ENCODE results near the gene SRPRB. TPM values are rescaled to one million over a fixed set of nuclear protein-coding genes. Genes with fewer than 3 reads are reported as not detected.

Gene SRPRB
- total RNA-seq, 1 experiment from 2014 or later, result 113 TPM

DNA sequence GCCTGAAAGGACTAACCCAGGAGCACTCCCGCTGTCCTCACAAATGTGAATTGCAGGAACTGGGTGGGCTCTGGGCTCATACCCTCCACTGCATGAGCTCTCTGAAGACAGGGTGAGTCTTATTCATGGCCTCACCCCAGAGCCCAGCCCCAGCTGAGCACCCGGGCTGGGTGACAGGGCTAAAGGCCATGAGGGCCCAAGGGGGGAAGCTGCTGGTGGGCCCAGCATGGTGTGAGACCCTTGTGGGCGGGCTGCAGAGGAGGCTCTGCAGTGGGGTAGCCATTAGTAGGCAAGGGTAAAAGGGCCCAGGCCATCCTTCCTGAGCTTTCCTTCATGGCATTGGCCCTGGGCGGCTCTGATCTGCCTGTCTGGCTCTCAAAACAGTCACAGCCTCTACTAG lies 30.3 kb downstream of the SRPRB start:
- DNase-seq, result no peak
- no TSS peak for BruUV-seq (replicated peaks)
- Mint-ChIP-seq H3K27ac (ENCODE audit: unreplicated experiment) (no peak overlapping the region), H3K4me3 (ENCODE audit: low read depth, unreplicated experiment) (no peak overlapping the region), H3K27me3 (ENCODE audit: unreplicated experiment) (peaks cover 26% of the 10 kb centered on the region), H3K9me3 (ENCODE audit: low read depth, unreplicated experiment) (no peaks in the 10 kb centered on the region), H3K4me1 (ENCODE audit: low read depth, unreplicated experiment) (no peaks in the 10 kb centered on the region), H3K36me3 (ENCODE audit: insufficient read depth, unreplicated experiment) (no peaks in the 10 kb centered on the region)
- CTCF ChIA-PET, result no interaction called here
- TF ChIP-seq, protein P1, sequence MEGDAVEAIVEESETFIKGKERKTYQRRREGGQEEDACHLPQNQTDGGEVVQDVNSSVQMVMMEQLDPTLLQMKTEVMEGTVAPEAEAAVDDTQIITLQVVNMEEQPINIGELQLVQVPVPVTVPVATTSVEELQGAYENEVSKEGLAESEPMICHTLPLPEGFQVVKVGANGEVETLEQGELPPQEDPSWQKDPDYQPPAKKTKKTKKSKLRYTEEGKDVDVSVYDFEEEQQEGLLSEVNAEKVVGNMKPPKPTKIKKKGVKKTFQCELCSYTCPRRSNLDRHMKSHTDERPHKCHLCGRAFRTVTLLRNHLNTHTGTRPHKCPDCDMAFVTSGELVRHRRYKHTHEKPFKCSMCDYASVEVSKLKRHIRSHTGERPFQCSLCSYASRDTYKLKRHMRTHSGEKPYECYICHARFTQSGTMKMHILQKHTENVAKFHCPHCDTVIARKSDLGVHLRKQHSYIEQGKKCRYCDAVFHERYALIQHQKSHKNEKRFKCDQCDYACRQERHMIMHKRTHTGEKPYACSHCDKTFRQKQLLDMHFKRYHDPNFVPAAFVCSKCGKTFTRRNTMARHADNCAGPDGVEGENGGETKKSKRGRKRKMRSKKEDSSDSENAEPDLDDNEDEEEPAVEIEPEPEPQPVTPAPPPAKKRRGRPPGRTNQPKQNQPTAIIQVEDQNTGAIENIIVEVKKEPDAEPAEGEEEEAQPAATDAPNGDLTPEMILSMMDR (IDR thresholded peaks at IDR 0.05; ENCODE audit: unreplicated experiment), result no peak
- intact Hi-C loops (cut with micrococcal nuclease; ENCODE audit: unreplicated experiment), result no loop called here

DNA sequence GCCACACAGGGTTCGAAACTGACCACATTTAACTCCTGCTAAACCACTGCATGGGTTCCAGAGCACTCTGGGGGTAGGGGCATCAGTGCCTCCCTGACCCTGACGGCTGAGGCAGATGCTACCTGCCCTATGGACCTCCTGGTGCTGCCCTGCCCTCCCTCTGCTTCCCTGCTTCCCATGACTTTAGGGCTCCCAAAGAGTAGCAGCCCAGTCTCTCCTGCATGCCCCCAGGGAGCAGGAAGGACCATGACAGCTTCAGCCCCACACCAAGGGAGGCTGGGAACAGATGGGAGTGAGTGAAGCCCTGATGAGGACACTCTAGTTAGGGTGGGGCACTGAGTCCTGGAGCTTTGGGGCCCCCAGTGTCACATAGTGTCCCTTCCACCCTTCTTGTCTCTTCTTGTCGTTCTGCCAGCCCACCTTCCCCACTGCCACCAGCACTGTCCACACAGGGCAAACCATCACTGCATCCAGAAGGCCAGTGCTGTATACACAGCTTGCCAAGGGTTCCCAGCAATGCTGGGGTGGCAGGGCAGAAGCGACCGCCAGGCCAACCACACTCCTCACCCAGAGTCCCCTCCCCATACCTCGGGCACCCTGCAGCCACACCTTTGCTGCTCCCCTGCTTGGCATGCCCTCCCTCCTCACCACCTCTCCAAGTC lies 31.0 kb downstream of the SRPRB start:
- Mint-ChIP-seq H3K27ac (ENCODE audit: unreplicated experiment) (no peak overlapping the region), H3K4me1 (ENCODE audit: low read depth, unreplicated experiment) (no peaks in the 10 kb centered on the region), H3K9me3 (ENCODE audit: low read depth, unreplicated experiment) (no peaks in the 10 kb centered on the region), H3K27me3 (ENCODE audit: unreplicated experiment) (peaks cover 26% of the 10 kb centered on the region), H3K4me3 (ENCODE audit: low read depth, unreplicated experiment) (no peak overlapping the region), H3K36me3 (ENCODE audit: insufficient read depth, unreplicated experiment) (no peaks in the 10 kb centered on the region)
- no peak for DNase-seq
- CTCF ChIA-PET, result interaction anchor here (0.6 kb wide), 1 partner anchor 135 kb away, joined by 3 read pairs; no protein-coding TSS in a partner anchor
- TF ChIP-seq, protein P1 (IDR thresholded peaks at IDR 0.05; ENCODE audit: unreplicated experiment), result no peak
- intact Hi-C loops (cut with micrococcal nuclease; ENCODE audit: unreplicated experiment), result no loop called here
- BruUV-seq (replicated peaks), result no TSS peak

DNA sequence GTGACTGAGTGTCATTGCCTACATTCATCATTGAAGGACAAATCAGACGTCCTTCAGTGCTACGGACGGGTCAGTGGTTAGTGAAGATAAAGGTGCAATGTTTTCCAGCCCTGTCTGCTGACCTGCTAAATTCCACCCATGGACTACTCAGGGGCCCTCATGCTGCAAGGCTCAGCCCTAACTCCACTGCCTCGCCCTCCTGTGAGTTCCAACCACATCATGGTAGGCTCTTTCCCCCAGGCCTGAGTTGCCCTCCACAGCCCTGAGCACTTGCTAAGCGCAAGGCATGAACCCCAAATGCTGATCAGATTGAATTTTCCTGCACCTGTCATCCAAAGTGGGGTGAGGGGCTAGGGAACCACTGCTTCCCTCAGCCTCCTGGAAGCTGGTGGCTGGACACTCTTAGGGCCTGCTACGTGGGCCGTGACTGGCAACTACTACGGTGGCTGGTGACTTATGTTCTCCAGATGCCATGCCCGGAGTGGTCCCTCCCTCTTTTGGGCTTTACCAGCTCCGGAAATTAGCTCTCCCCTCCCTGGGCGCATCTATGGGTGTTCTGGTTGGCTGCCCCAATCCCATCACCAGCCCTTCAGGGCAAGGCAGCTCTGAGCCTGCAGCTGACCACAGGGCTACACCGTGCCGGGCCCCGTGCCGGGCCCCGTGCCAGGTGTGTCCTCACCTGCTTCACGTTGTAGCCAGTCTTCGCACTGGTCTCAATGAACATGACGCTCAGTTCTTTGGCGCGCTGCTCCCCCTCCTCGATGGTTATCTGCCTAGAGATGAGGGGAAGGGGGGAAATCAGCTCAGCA lies 32.1 kb downstream of the SRPRB start:
- no TSS peak for BruUV-seq (replicated peaks)
- Mint-ChIP-seq H3K36me3 (ENCODE audit: insufficient read depth, unreplicated experiment) (no peaks in the 10 kb centered on the region), H3K4me3 (ENCODE audit: low read depth, unreplicated experiment) (no peak overlapping the region), H3K4me1 (ENCODE audit: low read depth, unreplicated experiment) (no peaks in the 10 kb centered on the region), H3K27me3 (ENCODE audit: unreplicated experiment) (peaks cover 26% of the 10 kb centered on the region), H3K9me3 (ENCODE audit: low read depth, unreplicated experiment) (no peaks in the 10 kb centered on the region), H3K27ac (ENCODE audit: unreplicated experiment) (no peak overlapping the region)
- CTCF ChIA-PET, result no interaction called here
- intact Hi-C loops (cut with micrococcal nuclease; ENCODE audit: unreplicated experiment), result no loop called here
- TF ChIP-seq, protein P1 (IDR thresholded peaks at IDR 0.05; ENCODE audit: unreplicated experiment), result no peak
- DNase-seq, result no peak

DNA sequence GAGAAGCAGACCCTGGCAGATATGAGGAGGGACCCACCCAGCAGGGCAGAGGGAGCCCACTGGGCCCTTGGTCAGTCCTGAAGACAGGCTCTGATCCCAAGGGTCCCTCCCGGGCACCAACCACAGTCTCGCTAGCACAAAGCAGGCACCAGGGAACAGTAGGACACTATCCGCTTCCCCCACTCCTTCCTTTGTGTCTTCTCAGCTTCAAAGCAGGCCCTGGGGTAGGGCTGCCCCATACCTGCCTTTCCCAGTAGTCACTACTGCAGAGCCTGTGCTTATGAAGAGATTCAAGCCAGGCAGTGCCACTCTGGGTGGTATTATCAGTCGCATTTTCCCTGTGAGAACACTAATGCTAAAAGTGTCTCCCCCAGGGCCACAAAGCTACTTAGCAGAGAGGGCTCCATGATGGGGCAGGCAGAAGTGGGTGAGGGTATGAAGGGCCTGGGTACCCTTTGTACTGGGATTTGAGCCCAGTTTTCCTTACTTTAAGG lies 32.7 kb downstream of the SRPRB start:
- Mint-ChIP-seq H3K4me1 (ENCODE audit: low read depth, unreplicated experiment) (no peaks in the 10 kb centered on the region), H3K27ac (ENCODE audit: unreplicated experiment) (no peak overlapping the region), H3K4me3 (ENCODE audit: low read depth, unreplicated experiment) (no peak overlapping the region), H3K27me3 (ENCODE audit: unreplicated experiment) (peaks cover 26% of the 10 kb centered on the region), H3K9me3 (ENCODE audit: low read depth, unreplicated experiment) (no peaks in the 10 kb centered on the region), H3K36me3 (ENCODE audit: insufficient read depth, unreplicated experiment) (no peaks in the 10 kb centered on the region)
- no TSS peak for BruUV-seq (replicated peaks)
- TF ChIP-seq, protein P1 (IDR thresholded peaks at IDR 0.05; ENCODE audit: unreplicated experiment), result no peak
- CTCF ChIA-PET, result no interaction called here
- intact Hi-C loops (cut with micrococcal nuclease; ENCODE audit: unreplicated experiment), result no loop called here
- DNase-seq, result no peak
